NCI-H1417 (cell line): ENCODE results near the gene ANKRD6.

Experiments used
- DNase-seq, 3 experiments: peaks; one replicate each; lab custom pipeline; 2025; lab: John Stamatoyannopoulos, UW

Gene ANKRD6

DNA sequence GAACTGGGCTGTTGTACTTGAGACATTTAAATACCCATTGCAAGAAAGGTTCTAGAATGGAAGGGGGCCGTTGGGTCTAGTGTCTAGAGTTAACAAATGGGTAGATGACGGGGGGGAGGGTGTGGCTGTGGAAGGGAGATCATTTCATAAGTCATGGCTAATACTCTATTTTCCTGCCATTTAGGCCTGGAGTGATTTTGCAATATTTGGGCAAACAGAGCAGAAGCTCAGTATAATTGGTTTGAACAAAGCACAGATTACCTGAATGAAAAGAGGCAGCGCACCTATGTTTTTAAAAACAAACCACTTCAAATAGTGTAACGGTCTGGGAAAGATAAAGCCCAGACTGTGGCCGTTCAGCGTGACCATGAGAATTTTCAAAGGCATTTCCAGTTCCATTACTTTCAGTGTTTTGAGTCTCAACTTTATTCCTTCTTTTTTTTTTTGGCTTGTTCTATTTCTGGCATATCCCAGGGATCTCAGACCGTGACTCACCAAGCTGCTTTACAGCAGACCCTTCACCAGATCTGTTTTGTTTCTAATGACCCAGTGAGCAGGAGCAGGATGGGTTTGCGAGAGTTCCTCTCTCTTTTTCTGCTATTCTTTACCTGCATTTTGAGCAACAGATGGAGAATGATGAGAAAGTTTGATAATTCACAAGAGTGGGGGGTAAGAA is 131.9 kb downstream of the ANKRD6 start:
- peak; percentile 15 to 81 (median 57) for DNase-seq

DNA sequence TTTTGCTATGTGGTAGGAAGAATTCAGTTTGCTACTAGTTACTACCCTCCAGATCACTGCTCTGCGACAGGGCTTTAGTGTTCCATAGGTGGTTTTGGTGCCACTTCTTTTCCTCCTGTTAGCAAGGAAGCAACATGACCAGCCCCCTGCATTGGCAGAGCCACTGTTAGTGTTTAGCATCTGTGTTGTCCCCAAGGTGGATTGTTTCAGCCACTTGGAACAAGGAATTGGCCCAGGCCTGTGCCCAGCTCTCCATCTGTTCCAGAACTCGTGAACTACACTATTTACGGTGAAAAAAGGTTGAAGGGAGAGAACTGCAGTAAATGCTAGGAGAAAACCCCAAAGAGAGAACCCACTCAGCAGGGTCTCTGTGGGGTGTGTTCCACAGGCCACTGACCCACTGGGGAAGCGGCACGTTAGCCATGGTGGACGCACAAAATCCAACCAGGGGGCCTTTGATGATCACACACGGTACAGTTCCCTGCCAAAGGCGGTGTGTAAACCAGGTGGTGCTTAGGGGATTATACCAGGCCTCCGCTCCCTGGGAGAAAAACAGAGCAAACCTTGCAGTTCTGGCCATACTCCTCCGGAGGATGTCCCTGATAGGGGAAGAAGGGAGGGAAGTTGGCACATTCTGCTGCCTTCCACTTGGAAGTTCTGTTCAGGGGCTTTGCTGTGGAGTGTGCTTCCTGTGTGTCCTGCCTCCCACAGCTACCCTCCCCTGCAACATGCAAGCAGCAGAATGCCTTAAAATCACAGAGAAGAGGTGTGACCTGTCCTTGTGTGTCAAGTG is 133.3 kb downstream of the ANKRD6 start:
- no peak for DNase-seq

DNA sequence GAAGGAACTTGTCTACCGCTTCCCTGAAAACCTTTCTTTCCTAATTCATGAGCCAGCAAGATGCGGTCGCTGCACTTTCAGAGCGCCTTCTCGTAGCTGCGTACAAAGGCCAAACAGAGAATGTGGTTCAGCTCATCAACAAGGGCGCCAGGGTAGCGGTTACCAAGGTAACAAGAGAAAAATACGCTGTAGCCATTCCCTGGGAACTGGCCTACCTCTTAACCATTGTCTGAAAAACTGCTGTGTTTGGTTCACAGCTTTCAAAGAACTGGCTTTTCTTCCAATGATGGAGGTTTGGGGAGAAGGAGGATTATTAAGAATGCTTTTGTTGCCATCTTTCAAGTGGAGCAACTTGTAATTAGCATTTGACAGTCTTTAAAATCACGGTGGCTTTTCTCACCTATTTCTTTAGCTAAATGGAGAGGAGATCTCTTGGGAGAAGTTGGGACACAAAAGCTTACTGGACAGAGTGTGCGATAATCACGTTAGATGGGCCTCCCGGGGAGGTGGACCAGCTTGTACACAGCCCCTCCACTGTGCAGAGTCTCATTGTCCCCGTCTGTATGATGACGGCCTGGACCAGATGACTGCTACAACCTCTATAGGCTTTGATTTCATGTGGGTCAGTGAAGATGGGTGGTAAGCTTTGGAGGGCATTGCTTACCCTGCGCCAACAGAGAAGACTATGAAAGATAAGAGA is 134.1 kb downstream of the ANKRD6 start:
- peak; percentile 6 to 80 (median 49) for DNase-seq

DNA sequence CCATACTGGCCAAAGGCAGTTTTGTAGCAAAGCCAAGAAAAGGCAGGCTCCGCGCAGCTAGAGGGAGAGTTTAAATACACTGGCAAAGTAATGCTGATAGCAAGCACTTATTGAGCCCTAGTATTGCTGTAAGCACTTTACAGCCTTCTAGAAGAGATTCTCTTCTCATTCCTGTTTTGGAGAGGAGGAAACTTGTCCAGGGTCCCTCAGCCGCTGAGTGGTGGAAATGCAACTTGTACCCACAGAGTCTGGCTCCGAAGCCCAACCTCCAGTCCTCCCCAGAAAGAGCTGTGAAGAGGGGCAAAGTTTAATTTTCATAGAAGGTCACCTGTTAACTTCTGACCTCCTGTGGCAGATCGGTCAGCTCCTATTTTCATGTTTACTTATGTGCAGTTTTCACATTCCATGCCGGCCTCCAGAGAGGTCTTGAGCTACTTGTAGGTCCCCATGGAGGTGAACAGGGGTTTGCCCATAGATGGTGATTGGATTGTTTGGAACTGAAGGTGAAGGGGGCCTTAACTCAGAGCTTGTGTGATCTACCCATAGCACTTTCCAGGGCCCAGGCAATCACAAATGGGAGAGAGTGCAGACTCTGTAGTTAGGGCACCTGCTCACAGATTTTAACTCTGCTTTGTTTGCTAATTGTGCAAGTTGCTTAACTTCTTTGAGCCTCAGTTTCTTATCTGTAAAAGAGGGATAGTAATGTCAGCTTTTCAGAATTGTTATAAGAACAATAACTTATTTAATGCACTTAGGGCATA is 134.9 kb downstream of the ANKRD6 start:
- DNase-seq = no peak

DNA sequence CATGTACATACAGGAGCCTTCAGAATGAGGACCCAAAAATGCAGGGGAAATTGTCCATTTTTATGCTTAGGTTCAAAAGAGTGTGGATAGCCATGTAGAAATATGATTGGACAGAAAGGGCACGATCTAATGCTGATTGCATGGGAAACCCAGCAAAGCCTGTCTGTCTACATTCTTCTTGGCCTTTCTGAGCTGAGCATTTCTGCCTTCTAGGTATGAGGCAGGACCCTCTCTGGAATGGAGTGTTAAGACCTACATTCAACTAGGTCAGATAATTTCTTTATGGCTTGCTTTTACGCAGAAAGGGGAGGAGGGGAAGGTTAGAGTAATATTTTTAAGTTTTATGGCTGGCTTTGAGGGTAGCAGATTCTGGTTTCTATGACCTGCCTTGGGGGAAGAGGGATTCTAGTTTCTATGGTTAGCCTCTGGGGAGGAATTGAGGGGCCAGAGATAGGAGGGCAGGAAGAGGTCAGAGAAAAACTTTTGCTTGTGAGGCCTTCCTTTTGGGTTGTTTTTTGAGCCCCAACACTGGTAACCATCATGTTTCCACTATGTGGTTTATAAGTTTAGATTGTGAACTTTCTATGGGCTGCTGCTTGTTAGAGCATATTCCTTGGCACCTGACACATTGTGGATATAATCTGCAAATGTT is 142.1 kb downstream of the ANKRD6 start:
- DNase-seq = no peak

DNA sequence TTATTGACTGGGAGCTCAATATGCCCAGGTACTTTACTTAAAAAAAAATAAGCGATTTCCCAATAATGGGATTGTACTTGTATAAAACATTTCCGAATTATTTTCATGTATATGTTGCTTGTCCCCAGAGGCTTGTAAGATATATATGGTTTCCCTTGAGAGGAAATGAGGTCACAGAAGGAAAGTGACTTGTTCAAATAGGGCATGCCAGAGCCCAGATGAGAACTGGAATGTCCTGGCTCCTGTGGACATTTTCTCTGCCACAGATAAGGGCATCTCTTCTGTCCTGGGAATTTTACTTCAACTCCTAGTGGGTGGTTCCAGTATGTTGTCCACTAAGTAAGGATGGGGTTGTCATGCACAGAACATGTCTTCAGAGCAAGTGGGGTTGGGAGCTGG is 142.6 kb downstream of the ANKRD6 start:
- no peak for DNase-seq

DNA sequence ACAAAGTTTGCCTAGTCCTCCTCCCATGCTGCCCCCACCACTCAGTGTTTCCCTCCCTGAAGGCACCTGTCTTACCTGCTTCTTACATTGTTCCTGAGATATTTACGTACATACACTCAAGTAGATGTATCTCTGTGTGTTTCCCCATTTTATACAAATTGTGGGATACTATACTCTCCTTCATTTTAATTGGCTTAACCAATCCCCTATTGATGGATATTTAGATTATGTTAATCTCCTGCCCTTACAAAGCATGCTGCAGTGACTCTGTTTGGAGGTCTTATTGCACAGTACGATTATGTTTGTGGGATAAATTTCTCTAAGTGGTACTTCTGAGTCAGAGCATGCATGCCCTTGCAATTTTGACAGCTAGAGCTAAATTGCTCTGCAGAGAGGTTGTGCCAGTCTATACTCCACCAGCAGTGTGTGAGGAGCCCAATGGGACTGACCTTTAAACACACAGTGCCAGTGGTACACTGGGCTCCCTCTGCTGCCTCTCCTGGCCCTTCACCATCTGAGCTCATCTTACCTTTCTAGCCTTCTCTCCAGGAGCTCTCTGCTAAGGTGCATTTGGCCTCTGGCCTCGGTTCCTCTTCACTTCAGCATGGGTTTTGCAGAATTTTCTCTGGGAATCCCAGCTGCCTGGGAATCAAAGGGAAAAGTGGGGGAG is 148.2 kb downstream of the ANKRD6 start:
- DNase-seq = peak; percentile 28 to 65 (median 50)

DNA sequence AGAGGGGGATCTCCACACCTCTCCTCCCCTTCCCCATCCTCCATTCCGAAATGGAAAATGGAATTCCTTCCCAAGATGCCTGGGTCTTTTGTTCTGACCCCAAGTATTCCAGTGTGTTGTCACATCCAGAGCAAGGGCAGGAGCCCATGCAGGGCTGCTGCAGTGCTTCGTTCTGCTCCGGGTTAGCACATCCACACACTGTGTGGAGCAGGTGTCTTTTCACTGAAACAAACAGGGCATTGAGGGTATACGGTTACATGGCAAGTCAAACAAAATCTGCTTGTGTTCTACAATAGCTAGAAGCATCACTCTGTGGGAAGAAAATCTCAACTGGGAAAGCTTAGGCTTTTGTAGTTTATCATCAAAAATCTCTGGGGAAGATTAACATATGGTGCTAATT is 148.7 kb downstream of the ANKRD6 start:
- peak; percentile 28 to 73 (median 47) for DNase-seq

DNA sequence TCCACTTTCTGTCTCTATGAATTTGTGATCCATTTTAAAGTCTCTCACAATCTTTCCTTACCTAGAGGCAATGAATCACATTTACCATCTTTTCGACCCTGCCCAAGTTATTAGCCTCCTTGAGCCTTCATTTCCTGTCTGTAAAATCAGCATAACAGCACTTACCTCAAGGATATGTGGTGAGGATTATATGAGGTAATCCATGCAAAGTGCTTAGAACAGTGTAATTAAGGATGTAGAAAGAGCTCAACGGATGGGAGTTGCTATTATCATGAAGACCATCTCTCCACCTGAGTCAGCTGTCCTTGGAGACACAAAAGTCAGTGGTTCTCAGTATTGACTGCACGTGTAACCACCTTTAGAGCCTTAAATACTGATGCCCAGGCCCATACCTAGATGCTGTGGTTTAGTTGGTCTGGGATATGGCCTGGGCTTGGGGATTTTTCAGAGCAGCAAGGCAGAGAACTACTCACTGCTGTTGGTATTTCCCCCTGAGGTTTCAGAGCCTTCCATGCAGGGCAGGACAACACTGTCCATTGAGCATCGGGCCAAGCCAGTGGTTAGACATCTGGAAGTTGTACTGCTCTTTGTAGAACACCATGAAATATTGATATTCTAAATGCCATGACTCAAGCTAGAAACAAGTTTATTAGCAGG is 149.8 kb downstream of the ANKRD6 start:
- DNase-seq = peak in 1 of 3 experiments; percentile 43

DNA sequence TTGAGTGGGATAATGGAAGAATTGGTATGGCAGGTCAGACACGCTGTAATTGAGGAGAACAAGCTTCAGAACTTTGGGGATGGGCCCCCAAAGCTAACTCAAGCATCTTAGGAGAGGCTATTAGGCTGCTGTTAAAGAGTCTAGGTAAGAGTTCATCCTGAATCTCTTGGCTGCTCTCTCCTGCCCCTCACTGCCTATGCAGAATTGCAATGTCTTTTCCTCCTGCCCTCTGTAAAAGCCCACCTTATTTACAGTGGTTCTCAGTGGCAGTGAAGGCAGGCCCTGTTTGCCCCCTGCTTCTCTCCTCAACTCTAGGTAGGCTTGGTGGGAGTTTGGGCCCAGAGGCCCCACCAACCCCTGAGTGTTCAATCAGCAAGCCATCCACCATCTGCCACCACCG is 150.6 kb downstream of the ANKRD6 start:
- no peak for DNase-seq

DNA sequence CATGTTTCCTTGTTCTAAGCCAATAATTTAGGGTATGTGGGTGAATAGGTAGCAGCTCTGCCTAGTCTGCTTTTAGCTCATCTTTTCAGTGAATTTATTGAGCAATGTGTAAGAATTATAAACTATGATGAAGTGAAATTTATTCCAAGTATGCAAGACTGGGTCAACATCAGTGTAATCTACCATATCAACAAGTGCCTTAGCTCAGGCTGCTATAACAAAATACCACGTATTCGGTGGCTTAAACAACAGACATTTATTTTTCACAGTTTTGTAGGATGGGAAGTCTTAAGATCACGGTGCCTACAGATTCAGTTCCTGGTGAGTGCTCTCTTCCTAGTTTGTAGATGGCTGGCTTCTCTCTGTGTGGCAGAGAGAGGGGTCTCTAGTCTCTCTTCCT is 151.6 kb downstream of the ANKRD6 start:
- no peak for DNase-seq

DNA sequence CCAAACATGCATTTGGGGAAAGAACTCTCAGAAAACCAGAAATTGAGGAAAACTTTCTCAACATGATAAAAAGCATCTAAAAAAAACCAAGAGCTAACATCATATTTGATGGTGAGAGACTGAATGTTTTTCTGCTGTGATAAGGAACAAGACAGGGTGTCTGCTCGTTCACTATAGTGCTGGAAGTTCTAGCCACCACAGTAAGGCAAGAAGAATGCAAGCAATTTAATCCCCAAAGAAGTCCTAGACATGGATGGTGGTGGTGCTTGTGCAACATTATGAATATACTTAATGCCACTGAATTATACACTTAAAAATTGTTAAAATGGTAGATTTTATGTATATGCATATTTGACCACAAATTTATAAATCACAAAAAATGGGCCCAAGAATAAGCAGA is 152.2 kb downstream of the ANKRD6 start:
- no peak for DNase-seq

DNA sequence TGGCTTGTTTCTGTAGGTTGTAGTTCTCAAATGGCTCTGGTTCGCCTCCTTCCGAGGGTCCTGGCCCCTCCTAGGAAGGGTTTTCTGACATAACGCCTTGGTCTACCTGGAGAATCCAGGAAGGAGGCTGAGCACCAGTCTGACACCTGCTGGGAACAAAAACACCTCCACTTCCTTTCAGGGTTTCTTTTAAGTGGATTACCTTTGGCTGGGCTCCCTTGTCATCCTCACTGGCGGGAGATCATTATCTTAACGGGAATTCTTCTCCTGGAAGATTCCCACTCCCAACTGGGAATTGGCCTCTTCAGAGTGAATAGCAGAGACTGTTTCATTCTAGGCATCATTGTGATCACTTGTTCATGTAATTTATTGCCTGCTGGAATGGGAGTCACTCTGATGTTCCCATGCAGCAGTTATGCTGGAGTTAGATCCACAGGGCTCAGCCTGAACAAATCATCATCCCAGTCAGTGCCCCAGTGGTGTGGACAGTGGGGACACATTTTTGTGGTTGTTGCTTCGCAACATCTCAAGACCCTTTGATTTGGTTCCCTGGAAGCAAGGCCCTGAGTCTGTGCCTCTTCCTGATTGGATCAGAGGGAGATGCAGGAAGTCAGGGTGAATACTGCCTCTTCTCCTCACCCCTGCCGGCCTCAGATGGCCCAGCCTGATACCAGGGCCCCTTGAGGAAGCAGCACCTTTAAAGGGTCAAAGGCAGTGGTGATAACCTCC is 156.5 kb downstream of the ANKRD6 start:
- DNase-seq = peak in 1 of 3 experiments; percentile 24

DNA sequence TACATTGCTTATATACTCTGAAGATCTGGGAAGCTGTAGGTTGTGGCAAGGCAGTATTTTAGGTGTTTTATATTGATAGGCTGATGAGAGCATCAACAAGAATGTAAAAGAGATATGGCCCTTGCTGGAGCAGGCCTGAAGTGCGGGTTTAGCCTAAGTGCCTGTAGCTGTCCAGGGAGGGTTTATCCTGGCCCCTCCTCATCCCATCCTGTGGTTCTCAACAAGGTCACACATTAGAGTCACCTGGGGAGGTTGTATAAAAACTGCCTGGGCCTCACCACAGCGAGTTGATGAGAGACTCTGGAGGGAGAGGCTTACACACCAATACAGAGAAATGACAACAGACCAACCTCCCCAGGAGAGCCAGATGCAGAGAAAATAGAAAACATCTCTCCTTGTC is 157.2 kb downstream of the ANKRD6 start:
- DNase-seq = no peak

DNA sequence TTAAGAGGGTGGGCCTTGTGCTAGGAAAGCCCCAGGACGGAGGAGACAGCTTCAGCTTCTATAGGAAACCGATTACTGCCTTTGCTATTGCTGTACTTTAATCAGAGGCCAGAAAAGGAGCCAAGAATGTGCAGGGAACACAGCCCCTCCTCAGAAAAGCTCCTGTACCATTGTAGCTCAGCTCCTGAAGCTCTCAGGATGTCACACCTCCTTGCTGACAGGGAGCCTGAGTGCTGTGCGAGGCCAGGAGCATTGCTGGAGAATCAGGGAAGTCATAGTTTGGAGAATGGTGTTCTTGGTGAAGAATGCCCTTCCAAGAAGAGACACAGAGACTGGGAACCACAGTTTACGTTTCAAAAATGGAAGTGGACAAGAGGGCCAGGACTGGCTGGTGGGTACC is 158.8 kb downstream of the ANKRD6 start:
- DNase-seq = no peak

DNA sequence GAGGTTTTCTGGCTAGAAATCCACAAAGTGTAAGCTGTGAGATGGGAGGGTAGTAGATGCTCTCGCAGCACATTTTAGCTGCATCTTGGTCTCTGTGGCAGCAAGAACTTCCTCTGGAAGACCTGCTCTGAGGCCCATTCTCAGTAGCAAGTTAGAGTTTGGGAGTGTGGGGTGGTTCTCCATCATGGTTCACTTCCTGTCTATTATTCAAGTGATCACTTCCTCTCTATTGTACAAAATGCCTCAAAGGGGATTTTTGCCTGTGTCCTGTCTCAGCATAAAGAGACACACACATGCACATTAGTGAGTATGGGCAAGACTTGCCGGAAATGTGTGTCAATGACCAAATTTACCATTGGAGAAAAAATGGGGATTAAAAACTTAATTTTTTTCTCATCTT is 163.1 kb downstream of the ANKRD6 start:
- no peak for DNase-seq

DNA sequence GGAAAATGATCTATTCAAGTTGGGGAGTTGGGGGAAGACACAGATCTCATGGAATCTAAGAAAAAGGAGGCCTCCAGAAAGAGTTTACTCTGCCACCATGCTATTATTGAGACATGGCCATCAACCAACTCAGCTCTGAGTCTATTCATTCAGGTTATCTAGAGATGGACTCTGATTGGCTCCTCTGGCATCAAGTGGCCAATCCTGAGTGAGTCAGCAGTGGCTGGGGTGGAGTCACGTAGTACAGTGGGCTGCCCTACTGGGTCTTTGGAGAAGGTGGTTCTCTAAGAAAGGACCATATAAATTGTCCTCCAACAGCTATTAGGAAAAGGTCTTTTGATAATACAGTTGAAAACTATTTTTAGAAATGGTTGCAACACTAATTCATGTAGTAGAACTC is 163.5 kb downstream of the ANKRD6 start:
- DNase-seq = no peak

DNA sequence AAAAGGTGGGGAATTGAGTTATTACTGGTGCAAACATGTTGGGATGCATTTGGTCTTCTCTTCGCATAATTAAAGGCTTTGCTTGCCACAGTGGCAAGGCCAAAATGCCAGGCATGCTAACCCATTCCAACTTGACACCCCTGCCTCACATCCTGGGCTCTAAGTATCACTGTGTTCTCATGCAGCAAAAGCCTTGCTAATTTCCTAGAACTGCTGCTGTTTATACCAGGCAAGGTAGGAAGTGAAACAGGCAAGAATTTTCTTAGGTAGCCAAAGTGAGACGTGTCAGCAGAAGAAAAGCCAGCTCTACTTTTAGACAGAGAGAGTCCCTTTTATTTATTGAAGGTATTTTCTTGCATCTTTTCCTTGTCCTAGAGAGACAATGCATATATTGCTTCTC is 164.4 kb downstream of the ANKRD6 start:
- no peak for DNase-seq

DNA sequence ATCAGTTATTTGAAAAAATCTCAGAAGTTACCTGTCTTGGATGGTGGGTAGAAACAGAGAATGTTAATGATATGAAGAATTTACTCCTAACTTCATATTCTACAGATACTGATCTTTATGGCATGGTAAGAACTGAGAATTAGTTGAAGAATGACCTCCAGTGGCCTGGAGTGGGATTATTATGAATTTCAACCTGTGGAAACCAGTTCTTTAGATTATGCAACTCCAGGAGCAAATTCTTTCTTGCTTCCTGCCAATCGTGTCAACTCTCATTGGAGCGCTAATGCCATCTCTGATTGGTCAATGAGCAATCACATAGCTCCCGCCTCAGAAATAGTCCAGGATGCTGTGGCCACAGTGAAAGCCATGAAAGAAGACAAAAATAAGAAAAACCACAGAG is 165.0 kb downstream of the ANKRD6 start:
- DNase-seq = peak; percentile 25 to 76 (median 41)

DNA sequence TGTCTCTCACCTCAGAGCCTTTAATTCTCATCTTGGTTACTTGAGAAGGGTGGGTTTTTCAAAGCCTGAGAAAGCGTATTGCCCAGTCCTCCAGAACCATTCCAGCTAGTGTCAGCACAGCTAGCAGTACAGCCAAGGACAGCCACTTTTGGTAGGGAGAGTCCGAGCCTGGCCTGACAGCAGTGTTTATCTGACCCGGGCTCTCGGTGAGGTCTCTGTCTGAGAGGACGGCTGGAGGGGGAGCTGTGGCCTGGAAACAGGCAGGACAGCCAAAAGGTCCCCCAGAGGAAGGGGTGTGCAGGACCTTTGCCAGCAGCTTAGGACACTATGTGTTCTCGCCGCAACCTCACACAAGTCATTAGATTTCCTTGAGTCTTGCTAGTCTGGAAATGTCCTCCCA is 166.8 kb downstream of the ANKRD6 start:
- DNase-seq = no peak
